Measurements from ENCODE around the gene ARHGAP24.

- TF ChIP-seq POLR2AphosphoS5 (IDR thresholded peaks at IDR 0.05; ENCODE audit: insufficient read depth, low read depth, low read length) (no peak), JUN (IDR thresholded peaks at IDR 0.05; ENCODE audit: borderline replicate concordance, insufficient read depth, insufficient read length, low read depth) (no peak)
- TF ChIP-seq, protein P1, sequence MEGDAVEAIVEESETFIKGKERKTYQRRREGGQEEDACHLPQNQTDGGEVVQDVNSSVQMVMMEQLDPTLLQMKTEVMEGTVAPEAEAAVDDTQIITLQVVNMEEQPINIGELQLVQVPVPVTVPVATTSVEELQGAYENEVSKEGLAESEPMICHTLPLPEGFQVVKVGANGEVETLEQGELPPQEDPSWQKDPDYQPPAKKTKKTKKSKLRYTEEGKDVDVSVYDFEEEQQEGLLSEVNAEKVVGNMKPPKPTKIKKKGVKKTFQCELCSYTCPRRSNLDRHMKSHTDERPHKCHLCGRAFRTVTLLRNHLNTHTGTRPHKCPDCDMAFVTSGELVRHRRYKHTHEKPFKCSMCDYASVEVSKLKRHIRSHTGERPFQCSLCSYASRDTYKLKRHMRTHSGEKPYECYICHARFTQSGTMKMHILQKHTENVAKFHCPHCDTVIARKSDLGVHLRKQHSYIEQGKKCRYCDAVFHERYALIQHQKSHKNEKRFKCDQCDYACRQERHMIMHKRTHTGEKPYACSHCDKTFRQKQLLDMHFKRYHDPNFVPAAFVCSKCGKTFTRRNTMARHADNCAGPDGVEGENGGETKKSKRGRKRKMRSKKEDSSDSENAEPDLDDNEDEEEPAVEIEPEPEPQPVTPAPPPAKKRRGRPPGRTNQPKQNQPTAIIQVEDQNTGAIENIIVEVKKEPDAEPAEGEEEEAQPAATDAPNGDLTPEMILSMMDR (IDR thresholded peaks at IDR 0.05; ENCODE audit: extremely low read depth in 1 of 2, insufficient read depth in 1 of 2, low read depth in 1 of 2, low read length in 2 of 2): no peak
These were observed 207.4 kb downstream of the ARHGAP24 start for GRCh38 chr4:85682391-85682790.

All from endothelial cell of umbilical vein (primary cell).